ENCODE results near the gene GASK1A.

The GASK1A gene

DNA sequence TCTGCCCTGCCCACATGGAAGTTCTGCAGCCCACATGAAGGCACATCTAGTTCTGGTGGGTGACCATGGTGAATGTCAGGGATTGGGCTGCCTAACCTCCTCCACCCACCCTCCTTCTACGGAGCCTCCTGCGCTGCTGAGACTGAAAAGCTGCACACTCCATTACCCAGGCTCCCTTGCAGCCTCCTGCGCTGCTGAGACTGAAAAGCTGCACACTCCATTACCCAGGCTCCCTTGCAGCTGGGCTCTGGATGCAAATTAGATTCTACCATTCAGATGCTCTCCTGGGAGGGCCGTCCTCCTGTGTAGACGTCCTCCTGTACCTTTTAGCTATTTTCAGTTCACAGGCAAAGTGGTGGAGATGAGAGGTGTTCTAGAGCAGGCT is 94.7 kb downstream of the GASK1A start:
- TF ChIP-seq, protein P1, sequence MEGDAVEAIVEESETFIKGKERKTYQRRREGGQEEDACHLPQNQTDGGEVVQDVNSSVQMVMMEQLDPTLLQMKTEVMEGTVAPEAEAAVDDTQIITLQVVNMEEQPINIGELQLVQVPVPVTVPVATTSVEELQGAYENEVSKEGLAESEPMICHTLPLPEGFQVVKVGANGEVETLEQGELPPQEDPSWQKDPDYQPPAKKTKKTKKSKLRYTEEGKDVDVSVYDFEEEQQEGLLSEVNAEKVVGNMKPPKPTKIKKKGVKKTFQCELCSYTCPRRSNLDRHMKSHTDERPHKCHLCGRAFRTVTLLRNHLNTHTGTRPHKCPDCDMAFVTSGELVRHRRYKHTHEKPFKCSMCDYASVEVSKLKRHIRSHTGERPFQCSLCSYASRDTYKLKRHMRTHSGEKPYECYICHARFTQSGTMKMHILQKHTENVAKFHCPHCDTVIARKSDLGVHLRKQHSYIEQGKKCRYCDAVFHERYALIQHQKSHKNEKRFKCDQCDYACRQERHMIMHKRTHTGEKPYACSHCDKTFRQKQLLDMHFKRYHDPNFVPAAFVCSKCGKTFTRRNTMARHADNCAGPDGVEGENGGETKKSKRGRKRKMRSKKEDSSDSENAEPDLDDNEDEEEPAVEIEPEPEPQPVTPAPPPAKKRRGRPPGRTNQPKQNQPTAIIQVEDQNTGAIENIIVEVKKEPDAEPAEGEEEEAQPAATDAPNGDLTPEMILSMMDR (IDR thresholded peaks at IDR 0.05): no peak

DNA sequence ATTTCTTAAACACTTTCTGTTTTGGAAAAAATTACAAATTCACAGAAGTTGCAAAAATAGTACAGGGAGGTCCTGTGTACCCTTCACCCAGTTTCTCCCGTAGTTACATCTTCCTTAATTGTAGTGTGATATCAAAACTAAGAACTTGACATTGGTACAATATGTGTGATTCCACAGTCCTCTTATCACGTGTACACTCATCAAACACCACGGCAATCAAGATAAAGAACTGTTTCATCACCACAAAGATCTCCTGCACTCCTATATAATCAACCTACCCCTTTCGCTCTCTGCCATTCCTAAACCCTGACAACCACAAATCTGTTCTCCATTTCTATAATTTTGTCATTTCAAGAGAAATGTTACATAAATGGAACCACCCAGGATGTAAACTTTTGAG is 95.4 kb downstream of the GASK1A start:
- TF ChIP-seq, protein P1 (IDR thresholded peaks at IDR 0.05): no peak

DNA sequence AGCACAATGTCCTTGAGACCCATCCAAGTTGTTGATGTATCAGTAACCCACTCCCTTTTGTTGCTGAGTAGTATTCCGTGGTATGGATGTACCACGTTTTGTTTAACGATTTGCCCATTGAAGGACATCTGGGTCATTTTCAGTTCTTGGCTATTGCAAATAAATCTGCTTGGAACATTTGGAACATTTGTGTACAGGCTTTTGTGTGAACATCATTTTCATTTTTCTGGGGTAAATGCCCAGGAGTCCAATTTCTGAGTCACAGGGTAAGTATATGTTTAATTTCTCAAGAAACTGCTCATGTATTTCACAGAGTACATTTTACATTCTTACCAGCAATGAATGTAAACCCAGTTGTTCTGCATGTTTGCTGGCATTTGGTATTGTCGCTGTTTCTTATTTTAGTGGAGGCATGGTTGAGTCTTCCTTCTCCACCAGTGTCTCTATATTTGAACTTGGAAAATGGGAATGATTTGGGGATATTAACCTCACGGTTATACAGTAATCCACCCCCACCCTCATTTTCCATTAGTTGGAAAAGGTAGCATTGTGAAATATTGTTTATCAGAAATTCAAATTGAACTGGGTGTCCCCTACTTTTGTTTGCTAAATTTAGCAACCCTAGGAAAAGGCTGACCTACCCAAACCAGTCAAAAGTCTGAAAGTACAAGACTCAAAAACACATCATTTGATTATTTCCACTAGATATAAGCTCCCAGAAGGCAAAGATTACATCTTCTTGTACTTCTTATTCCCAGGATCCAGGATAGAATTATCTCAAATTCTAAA is 96.0 kb downstream of the GASK1A start:
- TF ChIP-seq, protein P1 (IDR thresholded peaks at IDR 0.05): no peak

DNA sequence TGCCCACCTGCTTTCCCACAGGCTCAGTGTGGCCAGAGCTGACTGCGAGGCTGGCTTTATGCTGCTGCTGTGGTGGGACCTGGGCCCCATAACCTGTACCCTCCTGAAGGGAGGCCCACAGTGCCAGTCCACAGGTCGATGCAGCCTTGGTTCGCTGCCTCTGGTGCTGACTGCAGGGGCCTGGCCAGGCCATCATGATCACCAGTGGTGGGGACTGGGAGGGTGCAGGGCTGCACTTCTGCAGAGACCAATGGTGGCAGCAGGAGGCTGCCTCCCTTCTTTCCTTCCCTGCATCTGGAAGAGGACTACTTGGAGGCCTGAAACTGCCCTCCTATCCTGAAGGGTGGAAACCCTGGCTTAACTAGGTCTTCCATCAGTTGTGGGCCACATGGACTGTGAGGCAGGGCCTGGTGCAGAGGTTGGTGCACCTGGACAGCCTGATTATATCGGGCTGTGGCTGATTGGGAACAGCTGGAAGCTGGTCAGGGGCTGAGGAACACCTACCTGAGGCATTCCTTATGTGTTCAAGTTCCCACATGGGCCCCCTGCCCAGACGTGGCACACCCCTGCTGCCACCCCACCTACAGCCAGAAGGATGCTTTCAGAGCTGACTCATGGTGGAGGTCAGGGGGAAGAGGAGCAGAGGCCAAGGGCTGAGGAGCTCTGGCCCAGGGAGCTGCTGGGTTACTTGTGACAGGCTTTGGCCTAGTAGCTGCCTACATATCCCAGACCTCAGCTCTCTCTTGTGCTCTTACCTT is 97.0 kb downstream of the GASK1A start:
- TF ChIP-seq, protein P1 (IDR thresholded peaks at IDR 0.05): no peak

DNA sequence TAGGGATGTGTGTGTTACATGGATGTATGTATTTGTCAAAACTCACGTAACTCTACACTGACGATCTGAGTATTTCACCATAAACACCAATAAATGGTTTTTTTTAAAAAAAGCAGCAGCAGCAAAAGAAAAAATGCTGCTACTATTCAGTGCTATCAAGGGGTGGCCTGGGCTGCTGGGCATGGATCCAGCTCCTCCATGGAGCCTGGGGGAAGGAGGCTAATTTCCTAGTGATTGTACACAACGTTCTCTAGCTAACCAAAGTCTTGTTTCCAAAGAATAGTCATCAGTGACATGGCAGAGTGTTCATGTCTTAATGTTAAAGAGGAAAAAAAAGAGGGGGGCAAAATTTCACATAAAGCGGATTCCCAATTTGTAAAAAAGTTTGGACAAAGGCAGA is 97.7 kb downstream of the GASK1A start:
- TF ChIP-seq, protein P1 (IDR thresholded peaks at IDR 0.05): no peak

DNA sequence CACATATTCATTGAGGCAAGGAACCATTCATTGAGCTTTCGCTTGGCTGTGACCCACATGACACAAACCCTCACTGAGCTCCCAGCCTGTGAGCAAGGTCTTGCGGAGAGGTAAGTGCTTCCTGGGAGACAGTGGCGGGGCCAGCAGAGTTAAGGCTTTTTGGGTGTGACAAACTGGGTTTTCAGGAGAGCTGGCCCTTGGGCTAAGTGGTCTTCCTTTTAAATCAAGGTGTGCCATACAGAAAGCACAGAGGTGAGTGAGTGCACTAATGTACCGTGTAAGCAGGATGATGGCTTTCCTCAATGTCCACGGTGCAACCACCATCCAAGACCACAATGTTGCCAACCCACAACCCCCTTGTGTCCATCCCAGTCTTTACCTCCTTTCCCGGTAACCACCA is 98.2 kb downstream of the GASK1A start:
- TF ChIP-seq, protein P1 (IDR thresholded peaks at IDR 0.05): no peak

DNA sequence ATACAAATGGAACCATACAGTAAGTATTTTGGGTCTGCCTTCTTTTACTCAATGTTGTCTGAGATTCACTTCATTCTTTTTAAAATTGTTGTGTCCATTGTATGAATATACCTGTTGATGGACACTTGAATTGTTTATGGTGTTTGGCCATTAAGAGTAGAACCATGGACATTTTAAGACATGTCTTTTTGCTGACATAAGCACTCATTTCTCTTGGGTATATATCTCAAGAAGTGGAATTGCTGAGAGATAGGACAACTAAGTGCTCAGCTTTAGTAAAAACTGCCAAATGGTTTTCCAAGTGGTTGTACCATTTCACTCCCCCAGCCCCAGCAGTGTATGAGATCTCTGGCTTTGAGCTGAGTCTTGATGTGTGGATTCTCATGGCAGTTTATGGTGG is 98.6 kb downstream of the GASK1A start:
- TF ChIP-seq, protein P1 (IDR thresholded peaks at IDR 0.05): no peak
